Right kidney (tissue), 1 donor: ENCODE results near the gene DTNBP1.
A peak's percentile ranks its signal among the peaks of the same experiment; 100 is the strongest.

Source experiments
- DNase-seq: peaks from one replicate; pipeline ENCODE4 v3.0.0-alpha.2; 2016

Gene DTNBP1

DNA sequence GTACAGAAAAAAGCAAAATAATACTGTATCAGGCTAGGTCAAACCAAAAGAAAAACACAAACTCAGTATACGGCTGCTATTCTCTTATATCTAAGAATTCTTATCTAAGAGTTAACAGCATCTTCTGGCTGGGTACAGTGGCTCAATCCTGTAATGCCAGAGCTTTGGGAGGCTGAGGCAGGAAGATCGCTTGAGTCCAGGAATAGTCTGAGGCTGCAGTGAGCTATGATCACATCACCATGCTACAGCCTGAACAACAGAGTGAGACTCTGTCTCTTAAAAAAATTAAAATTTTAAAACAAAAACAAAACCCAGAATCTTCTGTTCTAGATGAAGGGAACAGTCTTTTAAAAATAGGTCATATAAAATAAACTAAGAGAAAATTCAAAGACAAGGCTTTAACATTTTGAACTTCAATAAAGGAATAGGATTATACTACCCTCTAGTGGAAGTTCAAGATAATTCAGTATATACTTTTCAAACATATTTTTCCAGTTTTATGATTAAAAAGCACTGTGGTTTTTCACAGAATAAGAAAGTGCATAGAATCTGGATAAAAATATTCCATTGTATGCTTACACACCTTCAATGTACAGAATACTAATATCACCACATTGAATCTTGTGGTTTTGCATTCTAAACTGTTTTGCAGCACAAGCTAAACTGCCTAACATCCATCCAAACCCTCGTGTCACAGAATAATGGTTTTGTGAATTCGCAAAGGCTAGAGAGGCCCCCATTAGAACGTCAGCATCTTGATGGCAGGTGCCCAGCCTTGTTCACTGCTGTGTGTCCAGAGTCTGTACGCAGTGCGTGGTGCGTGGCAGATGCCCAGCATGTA is 39.3 kb downstream of the DTNBP1 start:
- no peak for DNase-seq

DNA sequence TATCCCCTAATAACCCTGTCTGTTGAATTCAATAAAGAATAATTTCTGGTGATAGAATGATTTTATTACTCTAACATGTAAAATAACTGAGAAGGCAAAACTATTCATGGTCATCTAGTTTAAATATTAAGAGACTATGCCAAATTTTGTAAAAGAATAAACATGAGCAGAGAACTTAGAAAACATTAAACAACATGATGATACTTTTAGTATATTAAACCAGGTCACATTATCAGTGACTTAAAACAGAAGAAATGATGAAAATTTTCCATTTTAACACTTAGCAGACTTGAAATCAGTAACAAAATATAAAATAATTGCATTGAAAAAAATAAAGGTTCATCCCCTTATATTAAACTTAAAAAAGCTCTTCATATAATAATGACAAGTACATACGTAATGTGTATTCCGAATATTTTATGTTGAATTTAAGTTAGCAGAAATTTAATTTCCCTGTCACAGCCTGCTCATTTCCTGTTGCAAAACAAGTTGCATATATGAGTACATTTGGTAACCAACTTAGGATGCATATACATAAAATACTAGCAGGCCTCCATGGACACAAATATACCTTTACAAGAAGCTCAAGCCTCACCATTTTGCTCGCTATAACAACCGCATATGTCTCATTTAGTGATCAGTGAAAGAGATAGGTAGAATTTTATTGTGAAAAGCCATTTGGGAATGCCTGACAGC is 40.6 kb downstream of the DTNBP1 start:
- no peak for DNase-seq

DNA sequence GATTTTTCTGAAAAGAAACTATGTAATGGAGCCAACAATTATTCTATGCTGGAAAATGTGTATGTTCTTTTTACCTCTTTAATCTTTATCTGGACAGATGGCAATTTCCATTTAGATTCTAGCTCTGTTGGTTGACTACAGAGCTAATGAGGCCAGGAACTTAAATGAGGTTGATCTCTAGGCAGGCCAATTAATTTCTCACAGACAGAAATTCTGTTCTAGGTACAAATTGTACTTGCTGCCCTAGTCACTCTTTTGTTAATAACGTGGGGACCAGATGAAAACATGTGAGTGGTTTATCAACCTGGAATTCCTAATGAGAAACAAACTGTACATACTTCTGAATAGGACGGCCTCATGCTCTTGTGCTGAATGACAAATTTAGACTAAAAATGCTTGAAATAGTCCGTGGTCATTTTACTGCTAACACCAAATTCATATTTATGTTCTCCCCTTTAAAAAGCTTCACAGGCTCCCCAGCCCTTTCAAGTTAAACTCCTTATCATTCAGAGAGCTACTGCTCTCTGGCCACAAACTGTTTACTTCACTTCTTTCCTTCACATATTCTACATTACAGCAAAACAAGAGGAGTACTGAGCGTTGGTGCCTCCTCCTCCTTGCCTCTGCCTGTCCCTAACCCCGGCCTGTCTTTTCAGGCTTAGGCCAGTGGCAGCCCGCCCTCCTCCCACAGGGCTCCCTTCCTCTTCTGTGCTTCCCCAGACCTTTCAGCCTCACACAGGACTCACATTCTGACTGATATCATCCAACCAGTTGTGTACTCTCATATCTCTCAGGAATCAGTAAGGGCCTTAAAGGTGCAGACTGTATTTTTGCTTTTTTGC is 41.4 kb downstream of the DTNBP1 start:
- DNase-seq: peak; percentile 23

DNA sequence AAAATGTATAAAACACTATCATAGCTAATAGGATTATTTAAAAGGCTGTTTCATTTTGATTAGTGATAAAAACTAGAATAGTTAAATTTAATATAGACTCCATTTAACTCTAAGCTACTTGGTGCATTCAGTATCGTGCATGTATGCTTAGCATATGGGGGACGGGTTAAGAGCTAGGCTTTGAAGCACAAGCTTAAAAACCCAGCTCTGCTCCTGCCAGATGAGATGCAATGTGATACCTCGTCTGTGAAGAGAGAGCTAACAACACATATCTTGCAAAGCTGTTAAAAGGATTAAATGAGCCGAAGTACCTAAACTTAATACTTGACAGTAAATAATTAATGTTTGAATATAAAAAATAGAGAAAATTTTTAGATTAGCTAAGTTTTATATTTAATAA is 42.2 kb downstream of the DTNBP1 start:
- DNase-seq: no peak

DNA sequence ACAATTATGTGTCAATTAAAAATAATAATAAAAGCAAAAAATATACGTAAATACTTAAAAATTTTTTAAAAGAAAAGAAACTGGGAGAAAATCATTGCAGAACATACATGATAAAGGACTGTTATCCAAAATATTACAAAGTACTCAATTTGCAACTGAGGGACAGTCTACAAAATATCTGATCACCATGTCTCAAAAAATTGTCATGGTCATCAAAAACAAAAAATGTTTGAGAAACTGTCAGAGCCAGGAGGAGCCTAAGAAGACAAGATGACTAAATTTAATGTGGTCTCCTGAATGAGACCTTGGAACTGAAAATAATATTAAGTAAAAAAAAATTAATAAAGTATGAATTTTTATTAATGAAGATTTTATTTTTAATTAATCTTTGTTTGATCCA is 43.5 kb downstream of the DTNBP1 start:
- DNase-seq: no peak

DNA sequence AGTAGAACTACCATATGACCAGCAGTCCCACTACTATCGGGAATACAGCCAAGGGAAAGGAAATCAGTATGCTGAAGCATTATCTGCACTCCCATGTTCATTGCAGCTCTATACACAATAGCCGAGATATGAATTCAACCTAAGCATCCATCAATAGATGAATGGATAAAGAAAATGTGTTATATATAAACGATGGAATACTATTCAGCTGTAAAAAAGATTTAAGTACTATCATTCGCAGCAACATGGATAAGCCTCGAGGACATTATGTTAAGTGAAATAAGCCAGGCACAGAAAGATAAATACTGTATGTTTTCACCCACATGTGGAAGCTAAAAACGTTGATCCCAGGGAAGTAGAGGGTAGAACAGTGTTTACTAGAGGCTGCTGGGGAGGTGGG is 44.1 kb downstream of the DTNBP1 start:
- no peak for DNase-seq

DNA sequence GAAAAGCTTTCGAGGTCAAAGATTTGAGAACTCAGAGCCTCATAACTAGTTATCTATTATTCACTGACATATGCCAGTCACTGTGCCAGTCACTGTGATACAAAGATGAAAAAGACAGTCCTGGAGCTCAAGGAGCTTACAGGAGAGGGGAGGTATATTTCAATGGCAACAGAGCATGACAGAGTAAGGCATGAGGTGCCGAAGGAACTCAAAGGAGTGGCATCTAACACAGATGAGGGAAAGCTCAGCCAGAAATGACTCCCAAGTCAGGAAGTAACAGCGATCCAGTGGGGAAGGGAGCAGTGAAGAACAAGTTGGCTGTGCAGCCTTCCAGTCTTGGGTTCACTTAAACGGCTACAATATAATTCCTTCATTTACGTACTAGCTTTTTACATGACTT is 46.6 kb downstream of the DTNBP1 start:
- DNase-seq: peak; percentile 30

DNA sequence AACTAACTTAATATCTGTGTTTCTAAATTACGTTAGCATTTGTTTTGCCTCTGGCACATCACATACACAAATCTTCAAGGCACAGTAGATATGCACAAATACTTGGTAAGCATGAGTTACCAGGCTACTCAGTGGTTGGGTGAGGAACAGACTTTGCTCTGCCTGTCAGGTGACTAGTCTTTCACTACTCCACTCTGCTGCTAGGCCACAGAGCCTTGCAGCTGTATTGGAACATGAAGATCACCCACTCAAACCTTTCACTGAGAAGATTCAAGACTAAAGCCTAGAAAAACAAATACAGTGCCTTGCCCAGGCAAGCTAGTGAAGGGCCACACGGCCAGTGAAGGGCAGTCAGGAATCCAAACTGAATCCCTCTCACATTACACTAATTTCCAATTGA is 47.0 kb downstream of the DTNBP1 start:
- no peak for DNase-seq

DNA sequence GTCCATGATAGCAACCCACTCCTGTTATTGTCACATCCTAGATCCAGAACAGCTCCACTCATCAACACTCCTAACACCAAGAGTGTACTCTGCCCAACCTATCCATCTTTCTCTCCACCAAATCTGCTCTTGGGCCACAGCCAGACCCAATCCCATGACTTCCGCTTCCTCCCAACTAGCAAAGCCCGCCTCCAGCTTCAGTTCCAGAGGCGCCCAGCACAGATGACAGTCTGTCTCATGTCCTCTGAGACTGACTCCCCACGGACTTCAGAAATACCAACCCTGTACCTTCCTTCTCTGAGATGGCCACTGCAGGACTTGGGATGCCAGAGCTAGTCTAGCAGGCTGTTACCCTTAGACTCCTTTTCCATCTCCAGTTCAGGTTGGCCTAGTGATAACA is 48.6 kb downstream of the DTNBP1 start:
- no peak for DNase-seq

DNA sequence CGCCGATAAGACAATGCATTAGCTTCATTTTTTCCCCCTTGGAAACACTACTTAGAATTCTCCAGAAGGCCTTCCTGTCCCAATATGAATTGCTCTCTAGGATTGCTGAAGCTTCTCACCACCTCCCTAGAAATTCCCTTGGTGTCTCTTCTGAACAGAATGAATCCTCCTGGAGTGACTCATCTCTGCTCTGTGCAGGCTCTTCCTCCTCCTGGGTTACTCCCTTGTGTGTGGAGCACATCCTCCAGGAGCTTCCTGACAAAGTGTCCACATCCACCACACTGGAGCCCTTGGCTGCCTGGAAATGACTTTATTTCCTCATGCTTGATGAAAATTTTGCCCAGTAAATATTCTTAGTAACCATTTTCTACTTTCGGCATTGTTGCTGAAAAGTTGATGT is 54.4 kb downstream of the DTNBP1 start:
- no peak for DNase-seq

DNA sequence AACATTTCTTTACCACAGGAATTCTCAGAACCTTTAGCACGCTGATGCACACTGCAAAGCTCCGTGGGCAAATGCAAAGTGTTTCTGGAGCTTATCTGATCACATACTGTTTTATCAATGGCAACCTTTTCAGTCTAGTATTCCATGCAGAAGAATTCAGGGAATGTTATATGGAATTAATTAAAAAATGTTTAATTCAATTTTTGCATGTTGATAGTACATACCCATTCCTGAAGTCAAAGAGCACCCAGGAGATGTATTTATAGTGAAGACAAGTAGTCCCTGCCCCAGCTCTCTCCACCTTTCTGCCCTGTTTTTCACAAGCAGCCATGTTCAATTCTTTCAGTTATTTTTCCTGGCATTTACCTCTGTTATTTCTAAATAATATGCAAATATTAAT is 55.2 kb downstream of the DTNBP1 start:
- no peak for DNase-seq

DNA sequence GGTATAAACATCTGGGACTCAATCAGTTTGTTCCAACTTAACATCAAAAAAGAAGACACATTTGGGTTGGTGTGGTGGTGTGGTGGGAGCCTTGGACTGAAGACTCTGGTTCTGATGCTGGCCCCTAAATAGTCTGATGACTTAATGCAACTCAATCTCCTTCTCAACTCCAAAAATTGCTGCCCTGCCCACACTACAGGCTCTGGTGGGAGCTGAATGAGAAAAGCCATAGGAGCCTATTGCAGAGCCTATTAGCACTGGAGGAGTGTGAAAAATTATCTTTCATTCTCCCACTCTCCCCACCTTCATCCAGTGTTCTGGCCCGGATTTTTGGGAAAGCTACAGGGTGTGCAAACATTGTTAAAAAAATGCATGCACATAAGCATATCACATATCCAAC is 56.5 kb downstream of the DTNBP1 start:
- DNase-seq: no peak

DNA sequence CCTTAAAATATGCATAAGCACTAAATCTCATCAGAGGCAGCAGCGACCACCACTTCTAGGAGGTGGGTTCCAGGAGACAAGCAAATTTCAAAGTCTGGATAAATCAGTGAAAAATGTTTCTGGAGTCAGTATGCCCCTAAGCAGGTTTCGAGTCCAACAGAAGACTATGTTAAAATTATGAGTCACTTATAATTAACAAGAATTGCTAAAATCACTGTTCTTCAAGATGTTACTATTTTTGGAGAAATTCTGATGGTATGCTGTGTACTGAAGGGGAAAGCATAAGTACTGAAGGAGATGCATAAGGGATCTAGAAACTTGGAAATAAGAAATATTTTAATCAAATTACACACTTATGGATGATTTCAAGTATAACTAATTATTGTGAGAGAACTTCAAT is 58.0 kb downstream of the DTNBP1 start:
- DNase-seq: no peak

DNA sequence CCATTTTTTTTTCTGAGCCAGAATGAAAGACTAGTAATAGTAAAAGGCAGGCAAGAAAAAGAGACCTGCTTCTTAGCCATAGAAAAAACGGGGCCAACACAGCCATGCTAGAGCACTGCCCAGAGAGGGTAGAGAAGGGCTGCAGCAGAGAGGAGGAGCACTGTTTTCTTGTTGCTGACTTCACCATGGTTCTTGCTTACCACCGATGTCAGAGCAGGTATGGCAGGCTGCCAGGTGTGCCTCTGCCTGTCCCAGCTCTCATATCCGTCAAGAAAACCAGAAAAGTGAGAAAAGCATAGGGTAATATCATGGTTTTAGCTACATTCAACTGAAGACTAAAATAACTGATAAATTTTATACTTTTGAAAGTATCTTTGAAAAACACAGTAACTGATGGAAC is 60.7 kb downstream of the DTNBP1 start:
- DNase-seq: no peak

DNA sequence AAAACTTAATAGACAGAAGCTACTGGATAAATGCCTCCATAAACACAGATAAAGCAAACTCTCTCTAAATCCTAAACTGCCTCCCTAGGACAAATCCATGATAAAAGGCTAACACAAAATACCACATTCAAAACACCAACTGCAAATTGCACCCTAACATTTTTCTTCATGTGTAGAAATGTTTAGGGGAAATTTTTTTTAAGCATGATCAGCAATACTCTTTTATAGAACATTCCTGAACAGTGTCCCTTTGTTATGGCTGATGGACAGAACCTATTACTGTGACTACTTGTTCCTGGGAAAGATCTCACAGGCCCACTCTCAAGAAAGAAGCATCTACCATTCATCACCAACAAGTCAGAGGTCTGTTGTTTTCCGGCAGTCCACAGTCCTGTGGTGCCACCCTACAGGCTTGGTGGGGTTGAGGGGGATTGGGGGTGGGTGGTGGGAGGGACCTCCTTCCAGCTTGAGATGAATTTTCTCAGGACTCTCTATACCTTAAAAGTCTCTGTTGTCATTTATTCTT is 64.5 kb downstream of the DTNBP1 start:
- no peak for DNase-seq

DNA sequence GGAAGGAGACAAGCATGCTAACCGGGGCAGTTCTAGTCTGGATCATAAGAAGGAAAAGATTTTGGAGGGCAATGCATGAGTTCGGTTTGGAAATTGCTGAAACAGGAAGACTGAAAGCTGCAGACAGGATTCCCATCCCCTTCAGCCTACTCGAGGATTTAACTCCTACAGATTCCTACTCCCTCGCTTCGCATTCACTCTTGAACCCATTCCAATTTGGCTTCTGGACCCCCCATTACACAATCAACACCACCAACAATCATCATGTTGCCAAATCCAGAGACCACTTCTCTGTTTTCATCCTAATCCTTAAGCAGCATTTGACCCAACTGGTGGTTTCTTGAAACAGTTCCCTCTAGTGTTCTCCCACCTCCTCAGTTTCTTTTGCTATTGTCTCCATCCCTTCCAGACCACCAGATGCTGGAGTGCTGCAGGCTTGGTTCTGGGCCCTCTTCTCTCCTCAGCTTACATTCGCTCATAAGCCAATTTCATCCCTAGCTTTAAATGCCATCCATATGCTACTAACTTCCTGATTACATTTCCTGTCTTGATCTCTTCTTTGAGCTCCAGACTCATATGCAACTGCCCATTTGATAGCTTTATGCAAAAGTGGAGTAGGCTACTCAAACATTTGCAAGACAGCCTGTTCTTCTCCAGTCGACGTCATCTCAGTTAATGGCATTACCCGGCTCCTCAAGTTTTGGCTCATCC is 66.5 kb downstream of the DTNBP1 start:
- no peak for DNase-seq

DNA sequence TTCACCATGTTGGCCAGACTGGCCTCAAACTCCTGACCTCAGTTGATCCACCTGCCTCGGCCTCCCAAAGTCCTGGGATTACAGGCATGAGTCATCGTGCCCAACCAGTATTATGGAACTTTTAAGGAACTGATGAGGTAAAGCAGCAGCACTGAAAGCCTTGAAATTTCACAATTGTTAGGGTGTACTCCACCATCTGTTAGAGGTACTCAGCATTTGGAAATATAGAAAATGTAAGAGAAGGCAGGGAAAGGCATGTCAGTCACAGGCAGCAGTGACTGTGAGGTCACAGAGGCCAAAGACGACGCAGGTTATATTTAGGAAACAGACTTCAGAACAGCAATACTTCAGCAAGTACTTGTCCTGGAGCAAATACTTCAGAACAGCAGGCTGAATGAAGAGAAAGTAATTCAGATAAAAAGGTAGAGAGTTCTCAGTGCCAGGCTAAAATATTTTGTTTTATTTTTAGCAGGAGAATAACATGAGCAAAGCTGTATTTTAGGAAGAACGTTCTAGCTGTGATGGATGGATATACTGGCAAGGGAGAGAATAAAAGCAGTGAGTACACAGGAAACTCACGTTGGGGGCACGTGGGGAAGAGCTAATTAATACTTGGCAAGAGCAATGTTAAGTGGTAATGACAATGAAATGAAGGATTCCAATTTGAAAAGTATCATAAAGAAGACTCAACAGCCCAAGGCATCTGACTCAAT is 67.2 kb downstream of the DTNBP1 start:
- no peak for DNase-seq

DNA sequence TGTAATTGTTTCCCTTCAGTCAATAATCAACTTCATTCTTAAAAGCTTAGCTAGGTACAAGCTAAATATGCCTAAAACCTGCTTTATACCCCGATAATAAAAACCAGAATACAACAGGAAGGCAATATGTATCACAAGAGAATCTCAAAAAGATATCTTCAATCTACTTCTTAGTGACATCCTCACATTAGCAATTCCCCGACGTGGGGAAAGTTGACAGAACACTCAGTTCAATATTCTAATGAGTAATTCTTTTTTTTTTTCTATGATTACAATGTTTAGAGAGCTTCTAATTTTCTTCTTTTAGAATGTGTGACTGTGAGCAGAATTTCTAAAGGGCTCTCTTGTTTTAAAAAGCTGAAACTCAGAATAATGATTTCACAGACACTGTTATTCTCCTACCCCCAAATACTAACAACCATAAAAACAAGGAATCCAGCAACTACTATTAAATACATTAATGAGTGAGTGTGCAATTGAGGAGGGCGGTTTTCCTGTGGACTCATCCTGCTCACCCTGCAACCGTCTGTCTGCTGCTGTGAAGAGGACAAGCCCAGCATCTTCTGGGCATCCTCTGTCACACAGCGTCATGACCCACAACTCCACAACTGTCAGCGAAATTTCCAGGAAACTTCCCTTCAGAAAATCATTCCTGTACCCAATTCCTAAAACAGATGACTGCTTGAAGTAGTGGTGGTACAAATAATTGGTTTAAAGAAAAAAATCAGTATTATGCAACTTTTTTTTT is 68.1 kb downstream of the DTNBP1 start:
- no peak for DNase-seq

DNA sequence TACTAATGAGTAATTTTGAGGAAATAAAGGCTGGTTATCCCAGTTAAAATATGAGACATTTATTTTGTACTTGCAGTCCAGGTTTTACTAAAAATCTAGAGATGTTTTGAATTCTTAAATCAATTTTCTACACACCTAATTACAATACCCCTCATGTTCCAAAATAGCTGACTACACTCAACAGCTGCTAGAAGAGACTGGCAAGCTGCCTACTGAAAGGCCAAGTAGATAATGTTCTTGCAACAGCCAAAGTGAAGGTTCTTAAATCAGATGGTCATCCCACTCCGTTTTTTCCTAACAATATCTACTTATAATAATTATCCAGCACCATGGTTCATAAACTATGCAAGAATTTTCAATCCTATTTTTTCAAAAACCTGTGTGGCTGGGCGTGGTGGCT is 69.0 kb downstream of the DTNBP1 start:
- no peak for DNase-seq

DNA sequence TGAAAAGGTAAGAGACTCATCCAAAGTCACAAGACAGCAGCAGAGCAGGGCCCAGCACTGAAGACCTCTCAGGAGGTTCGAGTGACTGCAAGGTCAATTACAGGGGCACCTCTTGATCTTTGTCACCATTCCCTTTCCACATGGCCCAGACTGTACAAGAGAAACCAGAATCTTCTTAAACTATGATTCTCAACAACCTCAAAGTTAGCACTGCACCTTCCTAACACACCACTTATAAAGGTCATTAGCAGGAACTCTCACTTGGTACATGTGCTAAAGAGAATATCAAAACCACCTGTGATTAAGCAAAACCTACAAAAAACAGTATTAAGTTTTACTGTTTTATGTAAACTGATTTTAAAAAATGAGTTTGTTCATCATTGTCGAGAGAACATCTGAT is 70.2 kb downstream of the DTNBP1 start:
- DNase-seq: no peak
